ENCODE results near the gene RADIL.
"Not testable (repeated sequence)": the region's sequence is repeated elsewhere in the genome, so short reads cannot be mapped to it uniquely, and the experiment has no call there.

Gene RADIL

GRCh38 chr7:4794171-4794570, 89.3 kb downstream of the RADIL start:
- not testable (repeated sequence) for DNase-seq

GRCh38 chr7:4793385-4793993, 90.0 kb downstream of the RADIL start:
- DNase-seq: peak in 2 of 58 donors; percentile 27 to 46

GRCh38 chr7:4792537-4793126, 90.9 kb downstream of the RADIL start:
- DNase-seq: peak in 7 of 58 donors; percentile 18 to 54 (median 29)

DNA sequence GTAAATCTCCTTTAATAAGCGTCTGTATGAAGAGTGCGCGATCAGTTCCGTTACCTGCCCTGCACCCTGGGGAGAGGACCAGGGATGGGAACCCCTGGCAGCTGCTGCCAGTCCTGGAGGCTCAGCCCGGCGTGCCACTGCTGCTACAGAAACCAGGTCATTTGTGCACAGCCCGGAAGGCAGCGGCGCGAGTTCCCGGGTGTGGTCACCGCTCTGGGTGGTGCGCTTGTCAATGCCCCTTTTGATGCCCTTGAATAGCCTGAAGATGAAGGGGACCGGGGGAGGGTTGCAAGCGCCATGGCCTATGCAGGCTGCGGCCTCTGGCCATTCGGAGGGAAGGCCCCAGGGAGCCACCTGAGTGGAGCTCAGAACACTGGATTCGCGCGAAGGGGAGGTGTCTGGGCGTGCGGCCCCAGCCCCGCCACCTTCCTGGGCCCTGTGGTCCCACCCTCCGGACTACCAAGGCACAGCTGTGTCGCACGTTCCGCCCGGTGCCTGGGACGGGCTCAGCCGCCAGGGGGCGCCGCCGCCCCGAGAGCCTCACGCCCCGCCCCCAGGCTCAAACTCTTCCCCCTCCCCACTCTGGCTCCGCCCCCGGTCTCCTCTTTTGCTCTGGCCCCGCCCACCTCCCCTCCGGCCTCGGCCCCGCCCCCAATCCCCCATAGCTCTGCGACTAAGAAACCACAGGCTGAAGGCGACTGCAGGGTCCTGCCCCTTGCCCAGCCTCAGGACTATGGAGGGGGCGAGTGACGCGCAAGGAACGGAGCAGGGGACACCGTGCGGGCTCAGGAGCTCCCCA, 91.6 kb downstream of the RADIL start:
- DNase-seq: peak in 55 of 58 donors; percentile 15 to 86 (median 66)

- no peak for DNase-seq
Measured at GRCh38 chr7:4791101-4791737, 92.3 kb downstream of the RADIL start.

DNA sequence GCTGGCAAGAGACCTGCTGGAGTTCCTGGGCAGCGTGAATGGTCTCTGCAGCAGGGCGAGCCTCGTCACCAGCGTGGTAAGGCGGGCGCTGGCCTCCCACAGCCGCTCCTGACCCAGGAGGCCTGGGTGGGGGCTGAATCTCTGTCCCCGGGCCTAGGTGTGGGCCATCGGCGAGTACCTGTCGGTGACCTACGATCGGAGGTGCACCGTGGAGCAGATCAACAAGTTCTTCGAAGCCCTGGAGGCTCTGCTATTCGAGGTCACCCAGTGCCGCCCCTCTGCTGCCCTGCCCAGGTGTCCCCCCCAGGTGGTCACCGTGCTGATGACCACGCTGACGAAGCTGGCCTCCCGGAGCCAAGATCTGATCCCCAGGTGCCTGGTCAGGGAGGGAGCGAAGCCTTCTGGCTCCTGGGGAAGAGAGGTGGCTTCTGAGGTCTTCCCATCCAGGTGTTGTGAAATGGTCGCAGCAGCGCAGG, 93.0 kb downstream of the RADIL start:
- DNase-seq: no peak

- DNase-seq: peak in 1 of 58 donors; percentile 18
Measured at GRCh38 chr7:4790078-4790465, 93.4 kb downstream of the RADIL start.

DNA sequence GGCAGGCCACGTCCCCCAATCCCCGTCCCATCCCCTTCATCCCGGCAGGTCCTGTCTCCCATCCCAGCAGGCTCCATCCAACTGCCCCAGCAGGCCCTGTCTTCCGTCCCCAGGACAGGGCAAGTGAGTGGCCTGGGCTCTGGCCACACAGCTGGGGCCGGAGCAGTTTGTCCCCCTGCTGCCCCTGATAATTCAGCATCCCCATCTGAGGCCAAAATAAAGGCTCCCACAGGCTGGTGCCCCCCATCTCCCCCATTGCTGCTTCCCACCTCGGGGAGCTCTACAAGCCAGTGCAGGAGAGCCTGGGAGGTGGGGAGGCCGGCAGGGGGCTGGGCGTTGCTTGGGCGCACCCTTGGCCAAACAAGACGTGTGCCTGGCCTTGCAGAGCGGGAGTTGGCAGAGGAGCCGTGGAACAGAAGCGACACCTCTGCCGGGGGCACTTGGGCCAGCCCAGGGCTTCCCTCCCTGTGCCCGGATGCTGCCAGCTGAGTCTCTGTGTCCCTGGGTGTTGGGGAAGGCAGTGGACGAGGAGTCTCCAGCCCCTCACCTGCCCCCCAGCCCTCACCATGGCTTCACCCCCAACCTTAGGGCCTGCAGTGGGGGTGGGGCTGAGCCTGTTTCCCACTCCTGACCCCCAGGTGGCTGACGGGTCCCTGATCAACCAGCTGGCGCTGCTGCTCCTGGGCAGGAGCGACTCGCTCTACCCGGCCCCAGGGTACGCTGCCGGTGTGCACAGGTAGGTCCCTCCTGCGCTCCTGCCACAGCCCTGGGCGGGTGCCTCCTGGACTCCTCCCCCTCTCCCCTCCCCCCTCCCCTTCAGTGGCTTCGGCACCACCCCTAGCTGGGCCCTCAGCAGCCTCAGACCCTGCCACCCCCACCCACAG, 94.1 kb downstream of the RADIL start:
- DNase-seq: no peak

DNA sequence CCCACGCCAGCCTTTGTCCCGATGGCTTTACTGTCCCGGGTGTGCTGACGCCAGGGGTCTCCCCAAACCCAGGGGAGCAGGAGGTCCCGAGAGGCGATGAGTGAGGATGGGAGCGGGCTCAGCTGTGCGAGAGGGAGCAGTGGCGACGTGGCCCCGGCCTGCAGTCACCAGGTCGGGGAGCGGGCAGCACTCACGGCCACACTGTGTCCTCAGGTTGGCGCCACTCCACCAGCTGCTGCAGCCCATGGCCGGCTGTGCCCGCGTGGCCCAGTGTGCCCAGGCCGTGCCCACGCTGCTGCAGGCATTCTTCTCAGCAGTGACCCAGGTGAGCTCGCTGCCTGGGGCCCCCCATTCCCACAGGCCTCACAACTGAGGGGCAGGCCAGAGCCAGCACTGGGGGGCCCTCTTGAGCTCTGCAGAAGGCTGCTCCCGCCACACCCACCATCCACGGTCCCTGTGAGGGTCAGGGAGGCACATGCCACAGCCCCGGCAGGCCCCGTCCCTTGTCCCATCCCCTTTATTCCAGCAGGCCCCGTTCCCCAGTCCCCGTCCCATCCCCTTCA, 94.8 kb downstream of the RADIL start:
- no peak for DNase-seq

DNA sequence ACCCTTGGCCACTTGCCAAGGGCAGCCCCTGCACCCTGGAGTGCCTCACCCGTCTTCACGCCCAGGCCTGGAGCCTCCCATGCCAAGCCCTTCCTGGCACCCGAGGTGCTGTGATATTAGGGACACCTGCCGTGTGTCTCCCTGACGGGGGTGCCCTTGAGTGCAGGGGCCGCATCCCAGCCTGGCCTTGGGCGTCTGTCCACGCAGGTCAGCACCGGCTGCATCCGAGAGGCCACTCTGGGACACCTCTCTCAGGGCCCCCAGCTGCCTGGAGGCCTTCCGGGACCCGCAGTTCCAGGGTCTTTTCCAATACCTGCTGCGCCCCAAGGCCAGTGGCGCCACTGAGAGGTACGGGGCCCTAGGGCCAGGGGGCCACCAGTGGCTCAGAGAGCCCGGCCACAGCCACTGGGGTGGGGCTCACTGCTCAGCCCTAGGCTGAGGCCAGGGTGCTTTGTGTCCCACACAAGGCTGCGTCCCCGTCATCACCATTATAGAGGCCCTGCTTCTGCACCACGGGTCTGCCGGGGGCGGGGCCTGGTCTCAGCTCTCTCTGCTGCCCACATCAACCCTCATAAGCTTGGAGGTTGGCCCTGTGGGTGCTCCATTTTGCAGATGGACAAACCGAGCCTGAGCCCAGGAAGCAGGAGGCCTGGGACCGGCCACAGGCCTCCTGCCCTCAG, 95.4 kb downstream of the RADIL start:
- DNase-seq: no peak

- DNase-seq: no peak
Measured at GRCh38 chr7:4787541-4787940, 96.0 kb downstream of the RADIL start.

DNA sequence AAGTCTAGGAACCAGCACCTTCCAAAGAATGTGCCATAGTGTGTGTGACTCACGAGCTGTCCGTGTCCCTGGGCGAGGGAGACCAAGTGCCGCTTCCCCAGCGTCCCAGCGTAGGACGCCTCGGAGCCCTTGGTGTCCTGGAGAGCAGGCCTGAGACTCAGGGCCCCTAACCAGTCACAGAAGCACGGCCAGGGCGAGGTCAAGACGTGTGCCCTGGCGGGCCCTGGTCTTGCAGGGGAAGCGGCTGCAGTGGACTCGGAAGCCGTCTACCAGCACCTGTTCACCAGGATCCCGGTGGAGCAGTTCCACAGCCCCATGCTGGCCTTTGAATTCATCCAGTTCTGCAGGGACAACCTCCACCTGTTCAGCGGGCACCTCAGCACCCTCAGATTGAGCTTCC, 97.5 kb downstream of the RADIL start:
- no peak for DNase-seq

DNA sequence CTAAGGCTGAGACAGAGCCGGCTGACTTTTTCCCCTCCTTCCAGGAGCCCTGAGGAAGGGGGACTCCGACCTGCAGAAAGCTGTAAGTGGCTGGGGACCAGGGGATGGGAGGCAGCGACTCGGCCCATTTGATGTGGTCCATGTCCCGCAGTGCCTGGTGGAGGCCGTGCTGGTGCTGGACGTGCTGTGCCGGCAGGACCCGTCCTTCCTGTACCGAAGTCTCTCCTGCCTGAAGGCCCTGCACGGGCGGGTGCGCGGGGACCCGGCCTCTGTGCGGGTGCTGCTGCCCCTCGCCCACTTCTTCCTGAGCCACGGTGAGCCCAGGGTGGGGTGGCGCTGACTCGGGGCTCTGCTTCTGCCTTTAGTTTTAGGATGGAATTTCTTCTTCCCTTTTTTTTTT, 98.1 kb downstream of the RADIL start:
- no peak for DNase-seq

DNA sequence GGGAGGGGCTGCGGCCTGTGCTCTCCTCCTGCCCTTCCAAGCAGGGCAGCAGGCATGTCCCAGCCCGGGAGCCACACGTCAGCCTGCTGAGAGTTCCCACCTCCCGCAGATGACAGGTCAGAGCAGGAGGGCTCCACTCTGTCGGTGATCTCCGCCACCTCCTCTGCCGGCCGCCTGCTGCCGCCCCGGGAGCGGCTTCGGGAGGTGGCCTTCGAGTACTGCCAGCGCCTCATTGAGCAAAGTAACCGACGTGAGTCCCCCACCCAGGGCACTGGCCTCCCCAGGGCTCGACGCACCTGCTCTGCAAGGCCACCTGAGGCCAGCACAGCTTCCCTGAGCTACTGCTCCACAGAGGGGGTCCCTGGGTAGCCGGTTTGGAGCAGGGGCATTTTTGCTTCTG, 98.7 kb downstream of the RADIL start:
- DNase-seq: no peak

- peak in 2 of 58 donors; percentile 18 to 29 for DNase-seq
Measured at GRCh38 chr7:4783762-4784351, 99.7 kb downstream of the RADIL start.

DNA sequence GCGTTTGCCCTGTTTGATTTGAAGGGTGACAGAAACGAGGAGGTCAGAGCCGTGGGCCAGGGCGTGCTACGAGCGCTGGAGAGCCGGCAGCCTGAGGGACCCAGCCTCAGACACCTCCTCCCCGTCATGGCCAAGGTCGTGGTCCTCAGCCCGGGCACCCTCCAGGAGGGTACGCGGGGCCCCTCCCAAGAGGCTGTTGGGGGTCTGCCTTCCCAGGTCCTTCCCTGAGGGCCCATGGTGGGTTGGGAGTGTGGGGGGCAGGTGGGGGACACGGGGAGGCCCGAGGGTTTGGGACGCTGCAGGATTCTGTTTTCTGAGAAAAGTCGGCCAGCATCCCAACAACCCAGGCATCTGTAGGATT, 100.2 kb downstream of the RADIL start:
- no peak for DNase-seq

- peak in 1 of 58 donors; percentile 45 for DNase-seq
Measured at GRCh38 chr7:4782333-4783291, 100.9 kb downstream of the RADIL start.

GRCh38 chr7:4781366-4782069, 102.0 kb downstream of the RADIL start:
- DNase-seq: no peak

Data from anterior cingulate cortex (tissue), 58 donors.